Measurements from ENCODE around the gene RFX2.

Gene RFX2

DNA sequence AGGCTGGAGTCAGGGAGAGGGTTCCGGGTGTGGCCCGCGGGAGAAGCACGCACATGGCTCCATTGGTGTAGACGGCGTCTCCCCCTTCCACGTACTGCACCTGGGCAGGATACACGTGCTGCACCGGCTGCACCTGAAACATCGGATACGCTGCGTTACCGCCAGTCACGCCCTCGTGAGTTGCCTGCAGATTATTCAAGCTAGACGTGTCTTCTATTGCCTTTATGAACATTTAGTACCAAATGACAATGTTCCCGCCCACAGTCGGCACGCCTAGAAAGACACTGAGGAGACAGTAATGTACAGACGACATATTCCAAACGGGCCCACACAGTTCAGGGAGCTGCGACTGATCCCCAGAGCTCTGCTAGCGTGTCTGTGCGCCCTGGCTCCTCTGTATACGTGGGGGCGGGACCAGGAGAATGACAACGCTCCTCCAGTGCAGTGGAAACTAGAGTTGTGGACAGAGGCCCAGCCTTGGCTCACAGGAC, 68.3 kb downstream of the RFX2 start:
- TF ChIP-seq, protein P1, sequence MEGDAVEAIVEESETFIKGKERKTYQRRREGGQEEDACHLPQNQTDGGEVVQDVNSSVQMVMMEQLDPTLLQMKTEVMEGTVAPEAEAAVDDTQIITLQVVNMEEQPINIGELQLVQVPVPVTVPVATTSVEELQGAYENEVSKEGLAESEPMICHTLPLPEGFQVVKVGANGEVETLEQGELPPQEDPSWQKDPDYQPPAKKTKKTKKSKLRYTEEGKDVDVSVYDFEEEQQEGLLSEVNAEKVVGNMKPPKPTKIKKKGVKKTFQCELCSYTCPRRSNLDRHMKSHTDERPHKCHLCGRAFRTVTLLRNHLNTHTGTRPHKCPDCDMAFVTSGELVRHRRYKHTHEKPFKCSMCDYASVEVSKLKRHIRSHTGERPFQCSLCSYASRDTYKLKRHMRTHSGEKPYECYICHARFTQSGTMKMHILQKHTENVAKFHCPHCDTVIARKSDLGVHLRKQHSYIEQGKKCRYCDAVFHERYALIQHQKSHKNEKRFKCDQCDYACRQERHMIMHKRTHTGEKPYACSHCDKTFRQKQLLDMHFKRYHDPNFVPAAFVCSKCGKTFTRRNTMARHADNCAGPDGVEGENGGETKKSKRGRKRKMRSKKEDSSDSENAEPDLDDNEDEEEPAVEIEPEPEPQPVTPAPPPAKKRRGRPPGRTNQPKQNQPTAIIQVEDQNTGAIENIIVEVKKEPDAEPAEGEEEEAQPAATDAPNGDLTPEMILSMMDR (IDR thresholded peaks at IDR 0.05; ENCODE audit: insufficient read depth, missing control alignments) = no peak
- DNase-seq (ENCODE audit: insufficient read length, low spot score) (no peak), FAIRE-seq (no peak)

DNA sequence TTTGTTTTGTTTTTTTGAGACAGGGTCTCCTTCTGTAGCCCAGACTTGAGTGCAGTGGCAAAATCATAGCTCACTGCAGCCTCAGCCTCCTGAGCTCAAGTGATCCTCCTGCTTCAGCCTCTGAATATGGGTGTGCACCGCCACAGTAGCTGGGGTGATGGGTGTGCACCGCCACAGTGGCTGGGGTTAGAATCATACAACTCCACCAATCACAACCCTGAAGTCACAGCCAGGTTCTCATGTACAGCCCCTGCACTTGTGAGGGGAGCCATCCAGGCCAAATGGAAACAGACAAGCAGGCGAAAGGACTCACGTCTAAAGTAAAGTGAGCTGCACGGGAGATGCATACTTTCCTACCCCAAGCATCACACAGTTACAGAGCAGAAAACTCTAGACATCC, 69.2 kb downstream of the RFX2 start:
- no peak for DNase-seq (ENCODE audit: insufficient read length, low spot score)
- TF ChIP-seq, protein P1 (IDR thresholded peaks at IDR 0.05; ENCODE audit: insufficient read depth, missing control alignments) = no peak

DNA sequence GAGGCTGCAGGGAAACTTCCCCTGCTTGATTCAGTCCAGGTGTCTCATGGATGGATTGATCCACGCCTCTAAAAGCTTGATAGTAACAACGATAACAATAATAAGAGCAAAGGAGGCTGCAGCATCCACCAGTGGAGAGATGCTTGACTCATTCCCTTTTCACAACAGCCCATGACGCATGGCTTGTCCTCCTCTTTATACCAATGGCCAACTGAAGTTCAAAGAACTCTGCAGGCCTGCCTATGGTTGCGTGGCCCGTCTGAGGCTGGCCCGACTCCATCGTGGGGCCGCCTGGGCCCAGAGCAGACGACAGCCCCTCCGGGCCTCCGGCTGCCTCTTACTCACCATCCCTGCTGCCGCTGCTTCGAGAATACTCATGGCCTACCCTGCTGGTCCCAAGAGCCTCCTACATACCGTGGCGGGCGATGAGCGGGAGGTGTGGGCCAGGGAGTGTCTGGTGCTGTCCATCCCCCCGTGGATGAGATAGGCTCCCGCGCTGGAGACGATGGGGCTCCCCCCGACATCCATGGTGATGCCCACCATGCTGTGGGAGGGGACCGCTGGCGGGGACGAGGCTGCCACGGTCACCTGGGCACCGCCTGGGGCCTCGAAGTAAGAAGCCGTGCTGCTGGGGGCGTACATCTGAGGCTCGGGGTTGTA, 70.6 kb downstream of the RFX2 start:
- FAIRE-seq (no peak), DNase-seq (ENCODE audit: insufficient read length, low spot score) (no peak)
- TF ChIP-seq, protein P1 (IDR thresholded peaks at IDR 0.05; ENCODE audit: insufficient read depth, missing control alignments) = no peak

More for the DNA sequence above, 69.2 kb downstream of the RFX2 start:
- no peak for FAIRE-seq

DNA sequence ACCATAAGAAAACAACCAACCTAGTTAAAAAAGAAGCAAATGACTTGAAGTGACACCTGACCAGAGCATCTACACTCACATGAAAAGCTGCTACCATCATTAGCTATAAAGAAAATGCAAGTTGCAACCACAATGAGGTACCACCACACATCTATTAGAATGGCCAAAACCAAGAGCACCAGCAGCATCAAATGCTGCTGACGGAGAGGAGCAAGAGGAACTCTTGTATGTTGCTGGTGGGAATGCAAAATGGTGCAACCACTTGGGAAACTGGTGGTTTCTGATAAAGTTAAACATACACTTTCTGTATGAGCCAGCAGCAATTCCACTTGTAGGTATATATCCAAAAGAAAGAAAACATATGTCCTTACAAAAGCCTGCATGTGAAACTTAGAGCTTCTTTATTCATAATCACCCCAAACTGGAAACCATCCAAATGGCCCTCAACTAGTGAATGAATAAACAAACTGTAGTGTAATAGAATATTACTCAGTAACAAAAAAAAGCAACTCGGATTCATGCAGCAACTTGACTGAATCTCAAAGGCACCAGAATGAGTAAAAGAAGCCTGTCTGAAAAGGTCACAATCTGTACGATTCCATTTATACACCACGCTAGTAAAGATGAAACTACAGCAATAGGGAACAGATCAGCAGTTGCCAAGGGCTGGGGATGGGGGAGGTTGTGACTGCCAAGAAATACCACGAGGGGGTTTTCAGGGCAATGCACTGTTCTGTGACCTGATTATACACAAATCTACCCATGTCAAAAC, 71.5 kb downstream of the RFX2 start:
- TF ChIP-seq, protein P1 (IDR thresholded peaks at IDR 0.05; ENCODE audit: insufficient read depth, missing control alignments) = no peak

DNA sequence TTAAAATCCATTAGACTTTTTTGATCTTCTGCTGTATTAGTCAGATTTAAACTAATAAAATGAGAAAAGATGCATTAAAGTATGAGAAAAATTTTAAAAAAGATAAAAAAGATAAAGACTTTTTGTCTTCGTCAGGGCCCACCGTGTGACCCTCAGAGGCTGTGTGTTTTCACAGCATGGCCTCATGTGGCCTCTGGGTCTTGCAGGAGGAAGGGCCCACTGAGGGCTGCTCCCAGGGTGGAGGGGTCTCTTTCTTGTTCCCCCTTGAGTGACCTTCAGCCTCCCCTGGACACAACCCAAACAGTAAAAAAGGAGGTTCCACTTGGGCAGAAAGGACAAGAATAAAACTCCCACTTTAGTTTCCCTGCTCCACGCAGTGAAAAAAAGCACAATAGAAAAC, 75.3 kb downstream of the RFX2 start:
- DNase-seq (ENCODE audit: insufficient read length, low spot score) (no peak), FAIRE-seq (no peak)
- TF ChIP-seq, protein P1 (IDR thresholded peaks at IDR 0.05; ENCODE audit: insufficient read depth, missing control alignments) = no peak

More for the DNA sequence above, 71.5 kb downstream of the RFX2 start:
- FAIRE-seq (no peak), DNase-seq (ENCODE audit: insufficient read length, low spot score) (no peak)

DNA sequence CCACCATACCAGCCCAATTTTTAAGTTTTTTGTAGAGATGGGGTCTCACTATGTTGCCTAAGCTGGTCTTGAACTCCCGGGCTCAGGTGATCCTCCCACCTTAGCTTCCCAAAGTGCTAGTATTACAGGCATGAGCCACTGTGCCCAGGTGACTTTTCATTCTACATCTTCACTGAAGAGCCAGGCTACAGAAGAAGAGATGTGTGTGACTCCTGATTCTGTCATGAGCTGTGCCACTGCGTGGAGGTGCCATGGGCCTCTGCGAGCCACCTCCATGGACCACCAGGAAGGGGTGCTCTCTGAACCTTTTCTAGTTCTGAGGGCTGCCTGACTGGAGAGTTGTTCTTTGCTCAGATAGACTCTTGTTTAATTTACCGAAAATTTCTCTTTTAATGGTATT, 75.8 kb downstream of the RFX2 start:
- TF ChIP-seq, protein P1 (IDR thresholded peaks at IDR 0.05; ENCODE audit: insufficient read depth, missing control alignments) = no peak
- no peak for DNase-seq (ENCODE audit: insufficient read length, low spot score)
- no peak for FAIRE-seq
